H1 (cell line): ENCODE results near the gene GNAT2. TPM values are rescaled to one million over a fixed set of nuclear protein-coding genes. Genes with fewer than 3 reads are reported as not detected.
A peak's percentile ranks its signal among the peaks of the same experiment; 100 is the strongest.

ENCODE experiments used
- ATF3 ChIP-seq: IDR thresholded peaks from 2 replicates; pipeline ENCODE4 v1.6.1; 2011; ENCODE audit warnings: low read depth, mild to moderate bottlenecking, low read length; ENCODE audit not compliant: insufficient read depth
- MAFK ChIP-seq: IDR thresholded peaks from 2 replicates; pipeline ENCODE4 v1.6.1; 2012; ENCODE audit warnings: low read depth, mild to moderate bottlenecking, improper control_type of control experiment, low read length
- POLR2AphosphoS5 ChIP-seq: IDR thresholded peaks from 2 replicates; pipeline ENCODE4 v1.6.1; 2011; ENCODE audit warnings: low read depth, low read length
- RAD21 ChIP-seq, 2 experiments: IDR thresholded peaks in 1 of 2; conservative IDR thresholded peaks in 1 of 2; 2 replicates each; pipeline ENCODE4 v1.6.1; 2011; ENCODE audit warnings: low read depth in 2 of 2, low read length in 2 of 2, improper control_type of control experiment in 1 of 2, inconsistent platforms in 1 of 2, mild to moderate bottlenecking in 1 of 2, moderate library complexity in 1 of 2
- TBP ChIP-seq: IDR thresholded peaks from 2 replicates; pipeline ENCODE4 v1.6.1; 2011; ENCODE audit warnings: low read depth, low read length, improper control_type of control experiment
- TEAD4 ChIP-seq: IDR thresholded peaks from 2 replicates; pipeline ENCODE4 v1.6.1; 2012; ENCODE audit warnings: low read depth, low read length, inconsistent platforms, mixed read lengths
- polyA plus RNA-seq, 7 experiments: library from polyadenylated mRNA; depleted of rRNA in 3 of 7; stranded (reverse) in 5 of 7; unstranded in 2 of 7; fragments of >200 nt in 5 of 7; fragments of 200-250 nt in 2 of 7; gene quantifications; 1 replicate in 5 of 7; 2 replicates in 1 of 7; 4 replicates in 1 of 7; pipeline versions ENCODE4 v1.2.1 to v1.2.3, GENCODE V29; 2011 to 2013; ENCODE audit warnings: missing spikeins in 2 of 7, mixed read lengths in 2 of 7
- total RNA-seq: library from RNA; stranded (reverse); fragmentation: NEBNext Ultra II Directional; extraction: Animal tissue kit (Norgen Biotek cat#: 25700); gene quantifications from 2 replicates; pipeline ENCODE4 v1.2.1, GENCODE V29; 2021

GNAT2 gene
- total and polyA plus RNA-seq, 2 of the 8 experiments (the other 6 are each of a cell fraction or from before 2014, with no cell fraction given), result 0.05 TPM; not detected in 1

DNA sequence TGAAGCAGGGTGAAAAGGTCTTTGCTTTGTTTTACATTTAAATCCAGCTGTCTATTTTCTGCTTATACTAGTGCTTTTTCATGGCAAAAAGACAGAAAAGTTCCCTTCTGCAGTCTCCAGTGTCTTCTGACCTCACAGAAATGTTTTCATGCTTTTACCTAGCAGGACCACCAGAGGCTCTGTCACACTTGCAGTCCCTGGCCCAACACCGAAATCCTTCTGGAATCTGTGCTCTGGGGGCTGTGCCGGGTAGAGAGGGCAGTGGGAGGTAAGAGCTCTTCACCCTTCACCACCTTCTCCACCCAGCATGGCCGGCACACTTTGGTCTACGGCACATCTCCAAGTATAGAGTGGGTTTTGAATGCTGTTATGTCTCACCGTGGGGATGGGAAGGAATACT, 20.8 kb downstream of the GNAT2 start (continued):
- TF ChIP-seq ATF3, result no peak
- TF ChIP-seq POLR2AphosphoS5, result no peak
- no peak for TF ChIP-seq MAFK
- no peak for TF ChIP-seq TBP
- TF ChIP-seq TEAD4, result 0 out of 2 replicates have a peak, but pooled peaks have one; percentile 13
- peak; percentile 57 to 67 for TF ChIP-seq RAD21 (IDR thresholded peaks at IDR 0.05 in 1 of 2, conservative IDR thresholded peaks at IDR 0.05 in 1 of 2; ENCODE audit: low read depth in 2 of 2, low read length in 2 of 2)
- TF ChIP-seq, all 59 proteins: peak for 3
